G401 (cell line): ENCODE results near the gene OR2T4. TPM values are rescaled to one million over a fixed set of nuclear protein-coding genes. Genes with fewer than 3 reads are reported as not detected.

Experiments used
- total RNA-seq: library from RNA; depleted of rRNA; stranded (reverse); fragments of >200 nt; shearing (Covaris generic); gene quantifications from 2 replicates; pipeline ENCODE4 v1.2.3, GENCODE V29; 2014; rRNA removed

The OR2T4 gene
- total RNA-seq, 1 experiment from 2014 or later: not detected

Other genes starting within 250 kb of the OR2T4 start
- gene OR2M5, start 216.5 kb upstream of the OR2T4 start, total RNA-seq: not detected in 2 replicates
- gene OR2M2, start 186.8 kb upstream of the OR2T4 start, total RNA-seq: not detected in 2 replicates
- gene OR2M3, start 164.4 kb upstream of the OR2T4 start, total RNA-seq: not detected in 2 replicates
- gene OR2M4, start 130.2 kb upstream of the OR2T4 start, total RNA-seq: not detected in 2 replicates
- not detected in 2 replicates for gene OR2T33, start 83.7 kb upstream of the OR2T4 start, total RNA-seq
- not detected in 2 replicates for gene OR2T12, start 58.2 kb upstream of the OR2T4 start, total RNA-seq
- gene OR2M7, start 37.1 kb upstream of the OR2T4 start, total RNA-seq: not detected in 2 replicates
- gene OR14C36, start 12.9 kb upstream of the OR2T4 start, total RNA-seq: not detected in 2 replicates
- not detected in 2 replicates for gene OR2T6, start 14.1 kb downstream of the OR2T4 start, total RNA-seq
- not detected in 2 replicates for gene OR2T1, start 41.4 kb downstream of the OR2T4 start, total RNA-seq
- not detected in 2 replicates for gene OR2T2, start 84.0 kb downstream of the OR2T4 start, total RNA-seq
- gene OR2T3, start 111.7 kb downstream of the OR2T4 start, total RNA-seq: not detected in 2 replicates
- not detected in 2 replicates for gene OR2T5, start 126.9 kb downstream of the OR2T4 start, total RNA-seq
- gene OR2G6, start 146.4 kb downstream of the OR2T4 start, total RNA-seq: not detected in 2 replicates
- gene OR2T29, start 201.1 kb downstream of the OR2T4 start, total RNA-seq: not detected in 2 replicates
- gene OR2T34, start 213.1 kb downstream of the OR2T4 start, total RNA-seq: not detected in 2 replicates
- not detected in 2 replicates for gene OR2T10, start 236.0 kb downstream of the OR2T4 start, total RNA-seq